ENCODE results near the gene FAM171A1. TPM values are rescaled to one million over a fixed set of nuclear protein-coding genes. Genes with fewer than 3 reads are reported as not detected.
A peak's percentile ranks its signal among the peaks of the same experiment; 100 is the strongest.
"Not testable (repeated sequence)": the region's sequence is repeated elsewhere in the genome, so short reads cannot be mapped to it uniquely, and the experiment has no call there.

Gene FAM171A1
- total RNA-seq, 2 donors from 2014 or later = 0.24 to 0.47 TPM

DNA sequence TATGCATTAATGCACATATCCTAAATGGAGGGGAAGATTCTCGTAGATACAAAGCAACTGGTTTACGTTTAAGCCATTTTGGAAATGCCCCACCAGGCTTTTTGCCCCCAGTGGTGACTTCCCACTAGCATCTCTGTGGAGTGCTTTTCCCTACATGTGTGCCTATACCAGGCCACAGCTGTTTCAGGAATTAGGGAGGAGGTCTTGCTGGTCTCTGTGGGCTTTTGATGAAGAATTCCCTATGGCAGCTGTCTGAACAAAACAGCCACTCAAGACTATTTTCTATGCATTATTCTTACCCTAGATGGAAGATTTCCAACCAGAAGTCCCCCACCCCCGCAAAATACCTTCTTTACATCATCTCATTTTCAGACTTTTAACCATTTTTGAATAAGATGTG, 150.6 kb downstream of the FAM171A1 start:
- Mint-ChIP-seq H3K27ac (no peak overlapping the region), H3K4me3 (no peak overlapping the region), H3K4me1 (ENCODE audit: low read depth in 2 of 2) (no peaks in the 10 kb centered on the region)

DNA sequence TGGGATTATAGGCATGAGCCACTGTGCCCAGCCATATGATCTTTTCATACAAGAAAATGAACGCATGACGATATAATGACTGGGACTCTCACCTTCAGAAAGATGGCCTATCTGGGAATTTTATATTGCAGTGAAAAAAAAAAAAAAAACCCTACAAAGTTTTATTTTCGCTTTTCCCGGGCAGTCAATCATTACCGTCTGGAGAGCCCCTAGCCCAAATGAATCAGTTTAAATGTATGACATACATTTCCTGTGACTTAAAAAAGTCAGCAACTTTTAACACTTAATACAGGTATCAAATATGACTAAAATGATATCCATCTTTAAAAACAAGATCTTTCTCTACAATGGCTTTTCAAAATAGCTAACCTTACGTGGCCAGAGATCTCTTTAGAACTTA, 154.4 kb downstream of the FAM171A1 start:
- DNase-seq (ENCODE audit: low spot score) (no peak), ATAC-seq (no peak)
- no peaks in the 10 kb centered on the region for H3K9me3 Mint-ChIP-seq
- H3K4me3 Mint-ChIP-seq = no peak overlapping the region
- H3K4me1 Mint-ChIP-seq (ENCODE audit: low read depth in 2 of 2) = no peaks in the 10 kb centered on the region
- no peak overlapping the region for H3K27ac Mint-ChIP-seq
- peaks cover 0 to 2% of the 10 kb centered on the region in 2 donors for H3K27me3 Mint-ChIP-seq
- no peaks in the 10 kb centered on the region for H3K36me3 Mint-ChIP-seq

More for the DNA sequence above, 150.6 kb downstream of the FAM171A1 start:
- H3K27me3 Mint-ChIP-seq = no peaks in the 10 kb centered on the region
- no peak for ATAC-seq
- no peak for DNase-seq (ENCODE audit: low spot score)
- H3K9me3 Mint-ChIP-seq = peaks cover 4% of the 10 kb centered on the region
- H3K36me3 Mint-ChIP-seq = no peaks in the 10 kb centered on the region

DNA sequence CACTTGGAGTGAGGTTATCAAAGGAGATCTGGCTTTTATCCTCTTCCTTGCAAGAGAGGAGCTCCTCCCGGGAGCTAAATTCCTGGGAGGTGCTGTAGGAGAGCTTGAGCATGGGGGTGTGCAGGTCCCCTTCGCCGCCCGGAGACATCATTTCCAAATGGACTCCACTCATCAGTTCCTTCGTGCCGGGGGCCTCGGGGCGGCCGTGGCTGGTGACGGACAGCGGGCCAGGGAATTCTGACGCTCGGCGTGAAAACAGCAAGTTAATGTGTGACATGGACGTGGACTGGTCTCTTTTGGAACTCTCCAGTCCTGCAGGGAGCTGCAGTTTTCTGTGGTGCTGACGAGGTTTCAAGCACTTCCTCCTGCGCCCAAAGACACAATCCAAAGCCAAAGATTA, 156.9 kb downstream of the FAM171A1 start:
- Mint-ChIP-seq H3K27ac (no peak overlapping the region), H3K9me3 (no peaks in the 10 kb centered on the region), H3K36me3 (no peaks in the 10 kb centered on the region), H3K4me3 (no peak overlapping the region), H3K27me3 (peaks cover 0 to 2% of the 10 kb centered on the region in 2 donors), H3K4me1 (ENCODE audit: low read depth in 2 of 2) (peaks cover 8% of the 10 kb centered on the region in 2 donors)
- ATAC-seq (no peak), DNase-seq (ENCODE audit: low spot score) (no peak)

DNA sequence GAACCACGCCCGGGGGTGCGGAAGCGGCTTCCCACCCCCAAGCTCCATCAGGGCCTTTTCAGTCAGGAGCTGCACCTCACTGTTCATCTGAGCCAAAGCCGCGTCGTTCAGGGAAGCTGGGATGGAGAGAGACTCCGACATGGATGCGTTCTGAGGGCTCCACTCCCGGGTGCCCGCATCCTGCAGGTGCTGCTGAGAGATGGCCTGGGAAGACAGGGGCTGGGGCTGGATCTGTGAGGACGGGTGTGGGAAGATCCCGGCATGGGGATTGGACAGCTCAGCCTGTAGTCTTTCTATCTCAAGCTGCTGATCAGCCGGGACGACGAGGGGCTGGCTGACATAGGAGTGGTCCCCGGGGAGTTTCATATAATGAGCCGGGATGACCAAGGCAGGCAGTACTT, 157.6 kb downstream of the FAM171A1 start:
- H3K4me3 Mint-ChIP-seq = no peak overlapping the region
- H3K36me3 Mint-ChIP-seq = no peaks in the 10 kb centered on the region
- no peak for ATAC-seq
- no peak for DNase-seq (ENCODE audit: low spot score)
- no peak overlapping the region for H3K27ac Mint-ChIP-seq
- peaks cover 15 to 16% of the 10 kb centered on the region in 2 donors for H3K4me1 Mint-ChIP-seq (ENCODE audit: low read depth in 2 of 2)
- no peaks in the 10 kb centered on the region for H3K9me3 Mint-ChIP-seq
- peaks cover 0 to 2% of the 10 kb centered on the region in 2 donors for H3K27me3 Mint-ChIP-seq

DNA sequence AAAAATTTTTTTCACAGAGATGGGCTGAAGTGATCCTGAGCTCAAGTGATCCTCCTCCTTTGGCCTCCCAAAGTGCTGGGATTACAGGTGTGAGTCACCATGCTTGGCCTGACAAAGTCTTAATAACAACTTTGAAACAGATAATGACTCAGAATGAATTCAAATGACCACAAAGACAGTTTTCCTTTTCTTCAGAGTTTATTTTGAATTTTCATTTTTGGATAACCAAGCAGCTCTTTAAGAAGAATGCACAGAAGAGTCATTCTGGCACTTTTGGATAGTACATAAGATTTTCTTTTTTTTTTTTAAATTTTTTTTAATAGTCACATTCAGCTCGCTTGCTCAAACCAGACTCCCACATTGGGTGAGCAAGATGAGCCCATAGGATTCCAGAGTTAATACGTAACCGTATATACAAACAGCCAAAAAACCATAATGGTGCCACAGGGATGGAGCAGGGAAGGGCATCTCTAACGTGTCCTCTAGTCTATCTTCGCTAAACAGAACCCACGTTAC, 159.6 kb downstream of the FAM171A1 start:
- no peak overlapping the region for H3K27ac Mint-ChIP-seq
- H3K9me3 Mint-ChIP-seq = no peaks in the 10 kb centered on the region
- no peak for DNase-seq (ENCODE audit: low spot score)

DNA sequence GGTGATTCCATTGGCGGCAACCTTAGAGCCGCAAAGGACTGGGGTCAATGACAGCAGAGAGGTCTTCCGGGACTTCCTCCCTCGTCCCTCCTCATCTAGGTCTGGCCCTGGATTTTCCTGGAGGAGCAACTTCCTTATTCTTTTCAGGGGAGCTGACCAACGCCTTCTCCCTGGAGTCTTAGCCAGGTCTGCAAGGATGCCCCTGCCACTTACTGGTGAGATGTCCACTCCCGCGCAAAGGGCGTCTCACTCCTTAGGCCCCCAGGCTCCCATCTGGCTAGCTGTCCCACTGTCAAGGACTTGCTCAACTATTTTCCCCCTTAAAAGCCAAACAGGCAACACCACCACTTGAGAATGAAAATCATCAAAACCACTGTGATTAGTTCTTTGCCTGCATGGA, 160.6 kb downstream of the FAM171A1 start:
- DNase-seq (ENCODE audit: low spot score) (no peak), ATAC-seq (no peak)
- Mint-ChIP-seq H3K27me3 (peaks cover 0 to 2% of the 10 kb centered on the region in 2 donors), H3K36me3 (no peaks in the 10 kb centered on the region), H3K4me1 (ENCODE audit: low read depth in 2 of 2) (peaks cover 20 to 24% of the 10 kb centered on the region in 2 donors), H3K4me3 (no peak overlapping the region), H3K27ac (peak overlapping the region in 1 of 2 donors; percentile 21), H3K9me3 (no peaks in the 10 kb centered on the region)

More for the DNA sequence above, 159.6 kb downstream of the FAM171A1 start:
- Mint-ChIP-seq H3K36me3 (no peaks in the 10 kb centered on the region), H3K4me3 (no peak overlapping the region), H3K4me1 (ENCODE audit: low read depth in 2 of 2) (peaks cover 20 to 24% of the 10 kb centered on the region in 2 donors), H3K27me3 (peaks cover 0 to 2% of the 10 kb centered on the region in 2 donors)
- no peak for ATAC-seq

DNA sequence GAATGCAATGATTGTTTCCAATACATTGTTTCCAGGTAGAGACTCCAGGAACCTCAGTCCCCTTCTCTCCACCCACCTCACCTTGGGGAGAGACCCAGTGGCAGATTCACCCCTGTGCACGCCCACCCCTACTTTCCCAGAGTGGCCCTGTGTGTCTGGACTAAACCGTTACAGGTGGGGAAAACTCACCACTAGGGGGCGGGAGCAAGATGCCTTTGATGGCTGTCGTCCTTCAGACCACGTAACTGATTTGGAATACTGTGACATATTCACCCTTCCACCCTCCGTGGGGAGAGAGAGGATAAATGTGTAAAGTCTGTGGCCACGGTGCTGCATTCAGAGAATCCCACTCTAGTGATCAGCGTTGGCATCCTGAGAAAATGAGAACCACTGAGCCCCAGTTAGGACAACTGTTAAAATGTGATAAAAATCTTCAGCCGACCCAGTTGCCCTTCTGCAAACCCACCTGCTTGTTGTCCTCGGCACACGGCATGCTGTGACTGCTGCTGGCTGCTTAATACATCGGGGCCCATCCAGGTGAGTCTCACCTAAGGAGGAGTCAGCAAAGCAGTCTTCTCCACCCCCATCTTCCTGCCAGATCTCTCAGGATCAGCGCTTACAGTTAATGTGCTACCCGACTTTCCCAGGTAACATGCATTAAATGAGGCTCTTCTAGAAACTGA, 161.1 kb downstream of the FAM171A1 start:
- Mint-ChIP-seq H3K36me3 (no peaks in the 10 kb centered on the region), H3K4me1 (ENCODE audit: low read depth in 2 of 2) (peaks cover 20 to 24% of the 10 kb centered on the region in 2 donors), H3K27ac (peak overlapping the region in 1 of 2 donors; percentile 21), H3K9me3 (no peaks in the 10 kb centered on the region), H3K27me3 (peaks cover 0 to 2% of the 10 kb centered on the region in 2 donors), H3K4me3 (no peak overlapping the region)
- ATAC-seq (peak; percentile 56 to 79), DNase-seq (ENCODE audit: low spot score) (peak; percentile 71)

DNA sequence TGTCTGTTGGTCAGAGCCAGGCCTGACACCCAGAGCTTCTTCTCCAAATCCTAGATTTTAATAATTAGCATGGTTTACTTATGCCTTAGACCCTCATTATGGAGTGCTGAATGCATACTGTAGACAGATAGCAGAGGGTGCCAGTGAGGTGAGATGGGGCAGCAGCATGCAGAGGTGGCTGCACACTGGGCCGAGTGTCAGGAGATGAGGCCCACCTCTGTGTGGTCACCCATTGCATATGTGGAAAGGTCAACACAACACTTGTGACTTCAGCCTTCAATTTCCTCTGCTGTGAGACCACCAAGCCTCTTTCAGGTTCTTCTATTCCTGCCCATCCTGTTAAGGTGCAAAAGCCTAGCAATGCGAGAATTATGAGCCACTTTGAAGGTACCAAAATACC, 162.9 kb downstream of the FAM171A1 start:
- H3K9me3 Mint-ChIP-seq = no peaks in the 10 kb centered on the region
- H3K27ac Mint-ChIP-seq = peak overlapping the region; percentile 62 to 81
- peaks cover 20 to 24% of the 10 kb centered on the region in 2 donors for H3K4me1 Mint-ChIP-seq (ENCODE audit: low read depth in 2 of 2)
- ATAC-seq = no peak
- peaks cover 0 to 2% of the 10 kb centered on the region in 2 donors for H3K27me3 Mint-ChIP-seq
- H3K4me3 Mint-ChIP-seq = peak overlapping the region; percentile 87
- DNase-seq (ENCODE audit: low spot score) = no peak
- no peaks in the 10 kb centered on the region for H3K36me3 Mint-ChIP-seq

DNA sequence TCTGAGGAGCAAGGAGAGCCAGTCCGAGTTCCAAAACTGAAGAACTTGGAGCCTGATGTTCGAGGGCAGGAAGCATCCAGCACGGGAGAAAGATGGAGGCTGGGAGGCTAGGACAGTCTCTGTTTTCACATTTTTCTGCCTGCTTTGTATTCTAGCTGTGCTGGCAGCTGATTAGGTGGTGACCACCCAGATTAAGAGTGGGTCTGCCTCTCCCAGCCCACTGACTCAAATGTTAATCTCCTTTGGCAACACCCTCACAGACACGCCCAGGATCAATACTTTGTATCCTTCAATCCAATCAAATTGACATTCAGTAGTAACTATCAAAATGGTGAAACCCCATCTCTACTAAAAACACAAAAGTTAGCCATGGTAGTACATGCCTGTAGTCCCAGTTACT, 163.7 kb downstream of the FAM171A1 start:
- peaks cover 20 to 24% of the 10 kb centered on the region in 2 donors for H3K4me1 Mint-ChIP-seq (ENCODE audit: low read depth in 2 of 2)
- not testable (repeated sequence) for H3K27ac Mint-ChIP-seq; ATAC-seq; H3K36me3 Mint-ChIP-seq; DNase-seq (ENCODE audit: low spot score); H3K27me3 Mint-ChIP-seq; H3K9me3 Mint-ChIP-seq; H3K4me3 Mint-ChIP-seq

DNA sequence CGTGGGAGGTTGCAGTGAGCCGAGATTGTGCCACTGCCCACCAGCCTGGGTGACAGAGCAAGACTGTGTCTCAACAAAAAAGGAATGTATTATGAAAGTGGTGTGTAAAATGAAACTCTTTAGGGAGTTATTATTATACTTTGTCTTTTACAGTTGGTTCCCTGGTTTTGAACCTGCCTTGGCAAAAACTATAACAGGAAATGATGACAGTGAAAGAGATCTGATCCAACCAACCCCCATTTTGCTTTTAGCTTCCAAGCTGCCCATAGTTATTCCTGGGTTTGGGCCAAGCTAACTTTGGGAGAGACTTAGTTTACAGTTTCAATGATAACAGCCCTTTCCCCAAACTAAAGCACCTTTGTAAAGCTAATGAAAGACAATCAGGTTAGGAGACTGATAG, 168.4 kb downstream of the FAM171A1 start:
- Mint-ChIP-seq H3K27me3 (no peaks in the 10 kb centered on the region), H3K36me3 (no peaks in the 10 kb centered on the region), H3K27ac (no peak overlapping the region), H3K4me1 (ENCODE audit: low read depth in 2 of 2) (peaks cover 0 to 4% of the 10 kb centered on the region in 2 donors), H3K9me3 (no peaks in the 10 kb centered on the region), H3K4me3 (no peak overlapping the region)
- ATAC-seq (no peak), DNase-seq (ENCODE audit: low spot score) (no peak)

DNA sequence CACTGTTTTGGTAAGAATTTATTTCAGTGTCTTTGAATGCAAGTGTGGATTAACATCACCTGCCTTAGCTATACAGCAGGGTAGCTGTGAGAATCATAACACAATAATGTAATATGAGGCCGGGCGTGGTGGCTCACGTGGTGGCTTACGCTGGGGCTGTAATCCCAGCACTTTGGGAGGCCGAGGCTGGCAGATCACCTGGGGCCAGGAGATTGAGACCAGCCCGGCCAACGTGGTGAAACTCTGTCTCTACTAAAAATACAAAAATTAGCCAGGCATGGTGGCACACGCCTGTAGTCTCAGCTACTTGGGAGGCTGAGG, 168.8 kb downstream of the FAM171A1 start:
- not testable (repeated sequence) for H3K36me3 Mint-ChIP-seq; H3K4me1 Mint-ChIP-seq (ENCODE audit: low read depth in 2 of 2); H3K27ac Mint-ChIP-seq; DNase-seq (ENCODE audit: low spot score); ATAC-seq; H3K9me3 Mint-ChIP-seq; H3K27me3 Mint-ChIP-seq; H3K4me3 Mint-ChIP-seq

DNA sequence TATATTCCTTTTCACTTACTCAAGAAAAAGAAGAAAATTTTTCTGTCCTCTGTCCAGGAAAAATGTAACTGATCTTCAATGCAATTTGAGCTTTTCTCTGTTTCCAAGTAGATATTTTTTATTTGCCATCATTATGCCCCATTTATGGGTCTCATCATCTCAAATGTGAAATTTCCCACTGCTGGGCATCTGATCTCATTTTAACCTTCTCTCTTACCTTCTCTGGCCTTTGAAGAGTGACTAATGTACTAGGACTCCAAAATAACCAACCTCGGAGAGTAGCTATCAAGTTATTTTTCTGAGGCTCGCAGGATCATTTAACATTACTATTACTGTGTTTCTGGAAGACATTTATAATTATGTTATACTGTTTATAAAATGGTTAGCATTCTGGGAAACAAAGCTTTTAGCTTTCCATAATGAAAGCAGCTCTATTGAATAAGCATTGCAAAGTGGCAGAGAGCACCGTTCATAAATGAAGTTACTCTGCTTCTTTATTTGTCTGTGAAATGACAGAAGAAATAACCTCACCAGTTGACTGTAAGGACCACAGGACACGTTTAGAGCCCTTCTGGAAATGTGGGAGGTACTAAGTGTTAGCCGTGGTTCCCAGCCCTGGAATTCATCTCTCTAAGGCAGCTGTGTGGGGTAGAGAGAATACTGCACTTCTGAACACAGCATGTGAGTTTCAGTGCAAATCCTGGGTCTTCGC, 169.3 kb downstream of the FAM171A1 start:
- no peak for ATAC-seq
- H3K9me3 Mint-ChIP-seq = no peaks in the 10 kb centered on the region
- DNase-seq (ENCODE audit: low spot score) = no peak
- H3K36me3 Mint-ChIP-seq = no peaks in the 10 kb centered on the region
- no peak overlapping the region for H3K27ac Mint-ChIP-seq
- no peak overlapping the region for H3K4me3 Mint-ChIP-seq
- H3K4me1 Mint-ChIP-seq (ENCODE audit: low read depth in 2 of 2) = peaks cover 0 to 2% of the 10 kb centered on the region in 2 donors
- no peaks in the 10 kb centered on the region for H3K27me3 Mint-ChIP-seq

DNA sequence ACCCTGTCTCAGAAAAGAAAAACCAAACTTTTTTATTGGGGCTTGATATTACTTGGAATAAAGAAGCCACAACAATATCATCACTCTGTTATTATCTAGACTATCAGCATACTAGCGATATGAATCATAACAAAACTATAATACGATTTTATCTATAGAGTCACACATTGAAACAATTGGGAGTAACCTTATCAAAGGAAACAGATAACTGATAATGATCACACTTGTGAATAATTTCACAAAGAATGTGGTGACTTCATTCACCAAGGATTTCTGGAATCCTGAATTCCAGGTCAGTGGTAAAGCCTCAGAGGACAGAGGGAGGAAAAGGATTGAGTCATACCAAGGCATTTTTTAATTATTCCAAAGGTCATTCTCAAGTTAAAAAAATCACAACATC, 170.5 kb downstream of the FAM171A1 start:
- Mint-ChIP-seq H3K9me3 (no peaks in the 10 kb centered on the region), H3K27me3 (no peaks in the 10 kb centered on the region), H3K27ac (no peak overlapping the region), H3K36me3 (no peaks in the 10 kb centered on the region), H3K4me3 (no peak overlapping the region), H3K4me1 (ENCODE audit: low read depth in 2 of 2) (peaks cover 0 to 2% of the 10 kb centered on the region in 2 donors)
- no peak for DNase-seq (ENCODE audit: low spot score)
- no peak for ATAC-seq

DNA sequence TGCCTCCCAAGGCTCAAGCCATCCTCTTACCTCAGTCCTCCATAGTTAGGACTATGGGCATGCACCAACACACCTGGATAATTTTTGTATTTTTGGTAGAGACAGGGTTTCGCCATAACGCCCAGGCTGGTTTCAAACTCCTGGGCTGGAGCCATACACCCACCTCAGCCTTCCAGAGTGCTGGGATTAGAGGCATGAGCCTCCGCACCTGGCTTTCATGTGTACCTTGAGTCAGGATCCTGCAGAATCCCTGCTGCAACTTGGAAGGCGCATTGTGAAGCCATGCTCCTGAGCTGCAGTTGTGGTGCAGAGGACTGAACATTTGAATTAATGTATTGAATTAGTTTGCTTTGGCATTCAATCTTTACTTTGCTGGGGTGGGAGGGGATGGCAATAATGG, 173.2 kb downstream of the FAM171A1 start:
- DNase-seq (ENCODE audit: low spot score) = no peak
- H3K27ac Mint-ChIP-seq = no peak overlapping the region

More for the DNA sequence above, 173.2 kb downstream of the FAM171A1 start:
- Mint-ChIP-seq H3K4me1 (ENCODE audit: low read depth in 2 of 2) (peaks cover 0 to 2% of the 10 kb centered on the region in 2 donors), H3K9me3 (no peaks in the 10 kb centered on the region), H3K27me3 (no peaks in the 10 kb centered on the region), H3K36me3 (no peaks in the 10 kb centered on the region), H3K4me3 (no peak overlapping the region)
- no peak for ATAC-seq
